Measurements from ENCODE around the gene OAS1.

DNA sequence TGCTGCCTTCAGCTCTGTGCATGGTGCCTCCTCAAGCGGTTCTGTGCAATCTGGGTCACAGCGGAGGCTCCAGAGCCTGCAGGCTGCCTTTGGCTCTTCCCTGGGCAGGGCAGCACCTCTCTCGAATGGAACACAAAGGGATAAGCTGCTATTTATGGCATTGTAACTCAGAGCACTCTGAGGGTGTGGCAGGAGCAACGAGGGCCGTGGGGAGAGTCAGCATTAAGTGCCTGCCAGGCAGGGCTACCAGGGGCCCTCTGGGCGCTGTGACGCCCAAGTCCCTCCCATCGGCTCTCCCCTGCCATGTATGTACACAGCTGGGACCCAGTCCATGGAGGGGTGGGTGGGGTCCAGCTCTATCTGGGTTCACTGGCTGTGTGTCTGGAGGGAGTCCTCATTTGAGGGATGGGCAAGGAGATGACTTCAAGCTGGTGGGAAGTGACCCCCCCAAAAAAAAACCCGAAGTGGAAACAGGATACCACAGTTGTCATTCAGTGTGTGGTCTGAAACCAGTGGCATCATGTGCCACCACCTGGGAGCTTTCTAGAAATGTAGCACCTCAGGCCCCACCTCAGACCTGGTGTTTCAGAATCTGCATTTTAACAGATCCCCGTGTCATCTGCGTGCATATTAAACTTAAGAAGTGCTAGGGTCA, 44.0 kb upstream of the OAS1 start:
- TF ChIP-seq, protein P1, sequence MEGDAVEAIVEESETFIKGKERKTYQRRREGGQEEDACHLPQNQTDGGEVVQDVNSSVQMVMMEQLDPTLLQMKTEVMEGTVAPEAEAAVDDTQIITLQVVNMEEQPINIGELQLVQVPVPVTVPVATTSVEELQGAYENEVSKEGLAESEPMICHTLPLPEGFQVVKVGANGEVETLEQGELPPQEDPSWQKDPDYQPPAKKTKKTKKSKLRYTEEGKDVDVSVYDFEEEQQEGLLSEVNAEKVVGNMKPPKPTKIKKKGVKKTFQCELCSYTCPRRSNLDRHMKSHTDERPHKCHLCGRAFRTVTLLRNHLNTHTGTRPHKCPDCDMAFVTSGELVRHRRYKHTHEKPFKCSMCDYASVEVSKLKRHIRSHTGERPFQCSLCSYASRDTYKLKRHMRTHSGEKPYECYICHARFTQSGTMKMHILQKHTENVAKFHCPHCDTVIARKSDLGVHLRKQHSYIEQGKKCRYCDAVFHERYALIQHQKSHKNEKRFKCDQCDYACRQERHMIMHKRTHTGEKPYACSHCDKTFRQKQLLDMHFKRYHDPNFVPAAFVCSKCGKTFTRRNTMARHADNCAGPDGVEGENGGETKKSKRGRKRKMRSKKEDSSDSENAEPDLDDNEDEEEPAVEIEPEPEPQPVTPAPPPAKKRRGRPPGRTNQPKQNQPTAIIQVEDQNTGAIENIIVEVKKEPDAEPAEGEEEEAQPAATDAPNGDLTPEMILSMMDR (IDR thresholded peaks at IDR 0.05; ENCODE audit: low read depth, low read length, poor library complexity, severe bottlenecking): no peak
- TF ChIP-seq EZH2phosphoT487 (IDR thresholded peaks at IDR 0.05; ENCODE audit: borderline replicate concordance, low read length): no peak

All from DOHH2 (cell line).